BLaER1 (cell line): ENCODE results near the gene TMEM106C.
A peak's percentile ranks its signal among the peaks of the same experiment; 100 is the strongest.
"Not testable (repeated sequence)": the region's sequence is repeated elsewhere in the genome, so short reads cannot be mapped to it uniquely, and the experiment has no call there.

Experiments
- H3K27ac ChIP-seq: shearing (Covaris generic); formaldehyde crosslinking; 2 replicates; pipeline ENCODE4 v1.8.1; 2022
- H3K27me3 ChIP-seq: shearing (Covaris generic); formaldehyde crosslinking; 2 replicates; pipeline ENCODE4 v1.8.1; 2022
- H3K36me3 ChIP-seq: shearing (Covaris generic); formaldehyde crosslinking; 2 replicates; pipeline ENCODE4 v1.8.1; 2022
- H3K4me1 ChIP-seq: shearing (Covaris generic); formaldehyde crosslinking; 2 replicates; pipeline ENCODE4 v1.8.1; 2022
- H3K4me2 ChIP-seq: shearing (Covaris generic); formaldehyde crosslinking; 2 replicates; pipeline ENCODE4 v1.8.1; 2022
- H3K4me3 ChIP-seq: shearing (Covaris generic); formaldehyde crosslinking; 2 replicates; pipeline ENCODE4 v1.8.1; 2022
- H3K9ac ChIP-seq: shearing (Covaris generic); formaldehyde crosslinking; 2 replicates; pipeline ENCODE4 v1.8.1; 2022
- H3K9me3 ChIP-seq: shearing (Covaris generic); formaldehyde crosslinking; 2 replicates; pipeline ENCODE4 v1.8.1; 2022
- H4K20me1 ChIP-seq: shearing (Covaris generic); formaldehyde crosslinking; 2 replicates; pipeline ENCODE4 v1.8.1; 2022
- Cebpa-rat ChIP-seq: shearing (Covaris generic); IDR thresholded peaks from 2 replicates; pipeline ENCODE4 v1.8.1; 2022

Gene TMEM106C

GRCh38 chr12:47947341-47947740, 16.1 kb upstream of the TMEM106C start:
- peaks cover 41% of the 10 kb centered on the region for H3K4me1 ChIP-seq
- no peaks in the 10 kb centered on the region for H3K9me3 ChIP-seq
- TF ChIP-seq Cebpa-rat: no peak
- H3K36me3 ChIP-seq: no peaks in the 10 kb centered on the region
- no peak overlapping the region for H3K9ac ChIP-seq
- no peaks in the 10 kb centered on the region for H3K27me3 ChIP-seq
- no peaks in the 10 kb centered on the region for H4K20me1 ChIP-seq
- H3K4me3 ChIP-seq: no peak overlapping the region
- H3K27ac ChIP-seq: no peak overlapping the region
- no peak overlapping the region for H3K4me2 ChIP-seq

DNA sequence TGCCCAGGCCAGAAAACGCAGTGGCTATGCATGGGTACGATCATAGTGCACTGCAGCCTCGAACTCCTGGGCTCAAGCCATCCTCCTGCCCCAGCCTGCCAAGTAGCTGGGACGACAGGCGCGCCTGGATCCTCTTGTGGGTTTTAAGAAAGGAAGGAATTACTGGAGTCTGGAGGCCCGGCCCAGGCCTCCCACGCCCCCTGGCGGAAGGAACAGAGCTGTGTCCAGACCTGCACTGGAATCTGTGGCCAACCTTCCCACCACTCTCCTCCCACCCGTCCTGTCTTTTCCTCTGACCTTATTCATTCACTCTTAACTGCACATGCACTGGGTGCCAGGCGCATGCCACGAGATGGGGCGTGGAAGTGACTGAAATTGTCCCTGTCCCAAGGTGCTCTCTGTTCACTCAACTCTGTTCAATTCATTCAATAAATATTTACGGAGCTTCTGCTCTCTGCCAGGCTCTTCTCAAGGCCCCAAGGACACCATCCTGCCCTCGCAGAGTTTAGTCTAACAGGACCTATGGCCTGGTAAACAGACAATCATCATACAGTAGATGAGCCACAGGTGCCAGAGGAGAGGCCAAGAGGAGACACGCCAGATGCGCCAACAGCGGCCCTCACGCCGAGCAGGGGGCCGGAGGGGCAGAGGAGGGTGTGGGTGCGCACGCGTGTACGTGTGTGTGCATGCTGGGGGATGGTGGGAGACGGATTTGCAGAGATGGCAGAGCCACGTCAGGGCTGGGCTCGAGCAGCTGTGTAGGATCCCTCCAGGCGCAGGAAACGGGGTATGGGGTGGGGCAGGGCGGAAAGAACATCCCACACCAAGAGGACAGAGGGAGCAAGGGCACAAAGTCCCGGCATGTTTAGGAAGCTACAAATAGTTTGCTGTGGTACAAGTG, 13.7 kb upstream of the TMEM106C start:
- Histone ChIP-seq H4K20me1 (no peaks in the 10 kb centered on the region), H3K27ac (no peak overlapping the region), H3K4me3 (no peak overlapping the region), H3K9ac (no peak overlapping the region), H3K4me1 (peaks cover 28% of the 10 kb centered on the region), H3K4me2 (peak overlapping the region; percentile 11; the same call in 1 of the 2 replicates), H3K27me3 (no peaks in the 10 kb centered on the region), H3K9me3 (no peaks in the 10 kb centered on the region), H3K36me3 (no peaks in the 10 kb centered on the region)
- no peak for TF ChIP-seq Cebpa-rat

- Histone ChIP-seq H3K4me1 (peaks cover 28% of the 10 kb centered on the region), H3K27ac (no peak overlapping the region), H3K4me3 (no peak overlapping the region), H3K27me3 (no peaks in the 10 kb centered on the region), H3K9ac (no peak overlapping the region), H3K9me3 (no peaks in the 10 kb centered on the region), H3K4me2 (no peak overlapping the region), H3K36me3 (no peaks in the 10 kb centered on the region), H4K20me1 (no peaks in the 10 kb centered on the region)
- no peak for TF ChIP-seq Cebpa-rat
Measured at GRCh38 chr12:47950856-47951468, 12.4 kb upstream of the TMEM106C start.

DNA sequence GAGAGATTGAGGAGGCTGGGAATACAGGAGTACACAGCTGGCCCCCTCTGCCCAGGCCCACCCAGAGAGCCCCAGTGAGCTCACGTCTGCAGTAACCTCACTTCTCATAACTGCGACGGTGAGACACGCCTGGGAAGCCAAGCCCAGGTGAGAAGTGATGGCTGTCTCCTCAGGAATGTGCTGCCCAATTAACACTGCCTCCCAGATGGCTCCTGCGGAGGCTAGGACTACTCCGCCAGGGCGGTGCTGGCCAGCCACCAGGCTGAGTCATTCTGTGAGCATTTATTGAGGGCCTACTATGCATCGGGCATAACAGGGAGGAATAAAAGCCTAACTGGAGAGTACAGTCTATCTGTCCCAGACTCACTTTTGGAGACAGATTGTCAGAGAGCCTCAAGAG, 9.3 kb upstream of the TMEM106C start:
- H3K9me3 ChIP-seq: peaks cover 23% of the 10 kb centered on the region
- H3K36me3 ChIP-seq: no peaks in the 10 kb centered on the region
- no peaks in the 10 kb centered on the region for H3K27me3 ChIP-seq

GRCh38 chr12:47954467-47955045, 8.8 kb upstream of the TMEM106C start:
- Histone ChIP-seq H3K27me3 (no peaks in the 10 kb centered on the region), H3K36me3 (no peaks in the 10 kb centered on the region), H3K4me2 (no peak overlapping the region), H3K27ac (no peak overlapping the region), H4K20me1 (no peaks in the 10 kb centered on the region), H3K4me1 (peaks cover 15% of the 10 kb centered on the region), H3K9ac (no peak overlapping the region), H3K4me3 (no peak overlapping the region), H3K9me3 (peaks cover 23% of the 10 kb centered on the region)
- no peak for TF ChIP-seq Cebpa-rat

More for the DNA sequence above, 9.3 kb upstream of the TMEM106C start:
- no peak overlapping the region for H3K27ac ChIP-seq
- no peak overlapping the region for H3K9ac ChIP-seq
- H3K4me2 ChIP-seq: no peak overlapping the region
- H3K4me1 ChIP-seq: peaks cover 20% of the 10 kb centered on the region
- no peak overlapping the region for H3K4me3 ChIP-seq
- TF ChIP-seq Cebpa-rat: no peak
- no peaks in the 10 kb centered on the region for H4K20me1 ChIP-seq

DNA sequence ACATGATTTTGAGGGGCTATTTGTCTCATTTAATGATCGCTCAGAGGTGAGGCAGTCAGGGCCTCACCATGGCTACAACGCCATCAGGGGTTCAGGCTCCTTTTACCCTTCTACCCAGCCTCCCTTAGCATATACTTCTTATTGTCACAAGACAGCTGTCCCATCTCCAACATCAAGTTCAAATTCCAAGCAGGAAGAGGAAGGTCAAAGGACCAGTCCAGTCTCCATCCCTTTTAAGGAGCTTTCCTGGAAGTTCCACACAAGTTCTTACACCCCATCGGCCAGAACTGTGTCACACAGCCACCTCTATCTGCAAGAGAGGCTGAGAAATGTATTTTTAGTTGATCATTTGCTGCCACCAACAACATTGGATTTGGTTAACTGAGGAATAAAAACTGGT, 8.3 kb upstream of the TMEM106C start:
- H3K4me3 ChIP-seq: no peak overlapping the region
- no peaks in the 10 kb centered on the region for H3K27me3 ChIP-seq
- H3K4me2 ChIP-seq: no peak overlapping the region
- H3K4me1 ChIP-seq: peaks cover 10% of the 10 kb centered on the region
- no peaks in the 10 kb centered on the region for H4K20me1 ChIP-seq
- TF ChIP-seq Cebpa-rat: no peak
- H3K9ac ChIP-seq: no peak overlapping the region
- no peak overlapping the region for H3K27ac ChIP-seq
- peaks cover 23% of the 10 kb centered on the region for H3K9me3 ChIP-seq
- no peaks in the 10 kb centered on the region for H3K36me3 ChIP-seq

DNA sequence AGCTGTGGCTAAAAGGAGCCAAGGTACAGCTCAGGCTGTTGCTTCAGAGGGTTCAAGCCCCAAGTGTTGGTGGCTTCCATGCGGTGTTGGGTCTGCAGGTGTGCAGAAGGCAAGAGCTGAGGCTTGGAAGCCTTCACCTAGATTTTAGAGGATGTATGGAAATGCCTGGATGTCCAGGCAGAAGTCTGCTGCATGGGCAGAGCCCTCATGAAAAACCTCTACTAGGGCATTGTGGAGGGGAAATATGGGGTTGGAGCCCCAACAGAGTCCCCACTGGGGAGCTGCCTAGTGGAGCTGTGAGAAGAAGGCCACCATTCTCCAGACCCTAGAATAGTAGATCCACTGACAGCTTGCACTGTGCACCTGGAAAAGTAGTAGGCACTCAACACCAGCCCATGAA, 5.7 kb upstream of the TMEM106C start:
- not testable (repeated sequence) for H3K4me2 ChIP-seq, H3K27me3 ChIP-seq, H4K20me1 ChIP-seq, H3K9ac ChIP-seq, H3K27ac ChIP-seq, H3K36me3 ChIP-seq, H3K4me1 ChIP-seq
- Histone ChIP-seq H3K9me3 (peaks cover 23% of the 10 kb centered on the region), H3K4me3 (0 out of 2 replicates have a peak overlapping the region, but pooled peaks have one; percentile 5)

GRCh38 chr12:47962198-47962597, 1.2 kb upstream of the TMEM106C start:
- no peak overlapping the region for H3K9ac ChIP-seq
- H3K4me2 ChIP-seq: no peak overlapping the region
- peaks cover 18% of the 10 kb centered on the region for H3K9me3 ChIP-seq
- no peak overlapping the region for H3K4me3 ChIP-seq
- TF ChIP-seq Cebpa-rat: no peak
- no peaks in the 10 kb centered on the region for H4K20me1 ChIP-seq
- peaks cover 22% of the 10 kb centered on the region for H3K36me3 ChIP-seq
- peaks cover 23% of the 10 kb centered on the region for H3K4me1 ChIP-seq
- H3K27ac ChIP-seq: no peak overlapping the region
- no peaks in the 10 kb centered on the region for H3K27me3 ChIP-seq

DNA sequence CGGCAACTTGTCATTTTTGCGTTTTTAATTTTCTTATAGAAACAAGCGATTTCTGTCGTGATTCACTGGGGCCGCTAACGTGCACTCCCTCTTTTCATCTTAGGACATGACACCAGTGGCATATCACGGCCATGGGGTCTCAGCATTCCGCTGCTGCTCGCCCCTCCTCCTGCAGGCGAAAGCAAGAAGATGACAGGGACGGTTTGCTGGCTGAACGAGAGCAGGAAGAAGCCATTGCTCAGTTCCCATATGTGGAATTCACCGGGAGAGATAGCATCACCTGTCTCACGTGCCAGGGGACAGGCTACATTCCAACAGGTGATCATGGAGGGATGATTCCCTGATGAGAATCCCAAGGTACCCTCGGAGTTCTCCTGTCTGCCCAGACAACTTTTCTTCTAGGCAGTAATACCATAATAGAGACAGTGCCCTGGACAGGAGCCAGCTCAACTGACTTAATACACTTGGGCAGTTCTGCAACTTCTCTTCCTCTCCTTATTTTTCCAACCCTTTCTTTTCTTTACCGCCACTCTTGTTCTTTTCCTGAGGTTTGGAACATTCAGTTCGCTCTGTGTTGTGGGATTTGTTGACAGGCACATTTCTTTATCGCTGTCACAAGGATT, 821 bp downstream of the TMEM106C start:
- H4K20me1 ChIP-seq: no peaks in the 10 kb centered on the region
- H3K27me3 ChIP-seq: no peaks in the 10 kb centered on the region
- H3K9ac ChIP-seq: peak overlapping the region; percentile 81
- peaks cover 43% of the 10 kb centered on the region for H3K36me3 ChIP-seq
- H3K27ac ChIP-seq: peak overlapping the region; percentile 74; the same call in 1 of the 2 replicates
- H3K9me3 ChIP-seq: no peaks in the 10 kb centered on the region
- H3K4me2 ChIP-seq: peak overlapping the region; percentile 97
- peak overlapping the region; percentile 82 for H3K4me3 ChIP-seq
- no peak for TF ChIP-seq Cebpa-rat
- peaks cover 23% of the 10 kb centered on the region for H3K4me1 ChIP-seq
